Peyer's patch (tissue), 4 donors: ENCODE results near the gene GPR137. TPM values are rescaled to one million over a fixed set of nuclear protein-coding genes. Genes with fewer than 3 reads are reported as not detected.

ENCODE experiments used
- DNase-seq, 3 donors: peaks; one replicate each; pipeline ENCODE4 v3.0.0-alpha.2; 2017 to 2019
- H3K27ac ChIP-seq, 4 donors: fragments of 200-600 bp; sonication (generic); one replicate each; pipeline ENCODE4 v1.5.1; 2016 to 2019
- H3K27me3 ChIP-seq, 2 donors: fragments of 200-600 bp; sonication (generic); one replicate each; pipeline ENCODE4 v1.5.1; 2019
- H3K36me3 ChIP-seq, 3 donors: fragments of 200-600 bp; sonication (generic); one replicate each; pipeline ENCODE4 v1.5.1; 2016 to 2019
- H3K4me1 ChIP-seq, 4 donors: fragments of 200-600 bp; sonication (generic); one replicate each; pipeline ENCODE4 v1.5.1; 2016 to 2019
- H3K4me3 ChIP-seq, 4 donors: fragments of 200-600 bp; sonication (generic); 1 replicate in 3 of 4; 2 replicates in 1 of 4; pipeline ENCODE4 v1.5.1; 2016 to 2019; ENCODE audit warnings: mild to moderate bottlenecking in 1 of 4
- H3K9me3 ChIP-seq, 4 donors: fragments of 200-600 bp; sonication (generic); one replicate each; pipeline ENCODE4 v1.5.1; 2016 to 2019; ENCODE audit warnings: mild to moderate bottlenecking in 1 of 4
- CTCF ChIP-seq, 6 experiments: fragments of 450-650 bp in 4 of 6; fragments of 200-600 bp in 2 of 6; sonication (generic) in 1 of 6; IDR thresholded peaks; one replicate each; pipeline ENCODE4 v1.5.1; 2017 to 2019; ENCODE audit warnings: antibody characterized with exemption in 6 of 6, mild to moderate bottlenecking in 3 of 6, moderate library complexity in 1 of 6
- POLR2A ChIP-seq, 2 donors: fragments of 450-650 bp; IDR thresholded peaks; one replicate each; pipeline ENCODE4 v1.5.1; 2017; ENCODE audit warnings: antibody characterized with exemption in 2 of 2, mild to moderate bottlenecking in 2 of 2, moderate library complexity in 2 of 2
- total RNA-seq, 4 donors: library from RNA; depleted of rRNA; stranded (reverse); fragments of >200 nt; gene quantifications; one replicate each; pipeline ENCODE4 v1.1.0, GENCODE V29; 2016

Gene GPR137, protein sequence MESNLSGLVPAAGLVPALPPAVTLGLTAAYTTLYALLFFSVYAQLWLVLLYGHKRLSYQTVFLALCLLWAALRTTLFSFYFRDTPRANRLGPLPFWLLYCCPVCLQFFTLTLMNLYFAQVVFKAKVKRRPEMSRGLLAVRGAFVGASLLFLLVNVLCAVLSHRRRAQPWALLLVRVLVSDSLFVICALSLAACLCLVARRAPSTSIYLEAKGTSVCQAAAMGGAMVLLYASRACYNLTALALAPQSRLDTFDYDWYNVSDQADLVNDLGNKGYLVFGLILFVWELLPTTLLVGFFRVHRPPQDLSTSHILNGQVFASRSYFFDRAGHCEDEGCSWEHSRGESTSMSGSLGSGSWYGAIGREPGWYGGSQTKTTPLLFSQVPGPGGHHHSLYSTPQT
- 10 to 100 TPM in 3 of 4 donors, 1 to 10 TPM in 1; 5.8 to 49.7 (median 26.3) TPM for total RNA-seq

DNA sequence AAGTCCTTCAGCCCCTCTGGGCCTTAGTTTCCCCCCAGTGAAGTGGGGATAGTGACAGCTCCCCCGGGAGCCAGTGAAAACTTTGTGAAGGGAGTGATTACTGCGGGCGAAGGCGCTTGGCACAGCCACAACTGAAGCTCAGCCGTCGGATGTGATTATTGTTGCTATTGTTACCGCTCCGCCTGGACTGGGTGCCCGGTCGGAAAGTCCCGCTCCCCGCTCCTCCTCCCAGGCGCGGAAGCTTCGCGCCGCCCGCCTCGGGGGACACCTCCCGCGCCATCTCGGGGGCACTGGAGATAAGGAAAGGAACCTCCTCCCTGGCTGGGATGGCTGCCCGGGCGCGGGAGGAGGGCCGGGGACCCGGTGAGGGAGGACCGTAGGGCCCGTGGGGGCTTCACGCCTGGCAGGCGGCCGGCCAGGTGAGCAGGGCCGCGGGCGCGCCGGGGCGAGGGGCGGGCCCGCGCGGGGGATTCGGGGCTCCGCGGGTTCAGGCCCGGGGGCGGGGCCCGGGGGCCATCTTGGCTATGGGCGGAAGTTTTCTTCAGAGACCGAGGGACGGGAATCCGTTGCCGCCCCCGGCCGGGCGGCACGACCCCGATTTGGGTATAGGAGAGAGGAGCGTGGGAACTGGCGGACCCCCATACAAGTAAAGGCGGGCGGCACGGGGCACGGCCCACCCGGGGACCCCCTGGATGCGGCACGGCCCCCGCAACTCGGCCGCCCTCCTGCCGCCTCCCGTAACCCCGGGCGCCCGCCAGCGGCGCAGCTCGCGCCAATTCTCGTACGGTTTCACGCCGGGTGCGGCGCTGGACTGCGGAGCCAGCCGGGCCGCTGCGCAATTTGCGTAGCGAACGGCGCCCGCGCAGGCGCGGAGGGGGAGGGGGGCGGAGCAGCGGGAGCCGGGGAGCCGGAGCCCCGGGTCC is at the start of gene GPR137:
Gene GPR137, plus strand, starts transcription at position 887 of the 923 bp plus-strand sequence. CDS start 677 bp downstream, outside the sequence.
- Histone ChIP-seq H3K4me1 (peaks cover 3 to 25% (median 12%) of the 10 kb centered on the region in 4 donors), H3K9me3 (no peaks in the 10 kb centered on the region), H3K27me3 (no peaks in the 10 kb centered on the region), H3K4me3 (peak within 1 kb of the TSS; percentile 71 to 97 (median 80)), H3K27ac (peak within 1 kb of the TSS; percentile 91 to 97 (median 94)), H3K36me3 (peaks cover 0 to 7% (median 0%) of the 10 kb centered on the region in 3 donors)
- peak; percentile 85 to 94 (median 94) for DNase-seq
- peak in 1 of 6 experiments; percentile 31 for TF ChIP-seq CTCF (IDR thresholded peaks at IDR 0.05)
- TF ChIP-seq POLR2A (IDR thresholded peaks at IDR 0.05) = peak; percentile 50 to 54

DNA sequence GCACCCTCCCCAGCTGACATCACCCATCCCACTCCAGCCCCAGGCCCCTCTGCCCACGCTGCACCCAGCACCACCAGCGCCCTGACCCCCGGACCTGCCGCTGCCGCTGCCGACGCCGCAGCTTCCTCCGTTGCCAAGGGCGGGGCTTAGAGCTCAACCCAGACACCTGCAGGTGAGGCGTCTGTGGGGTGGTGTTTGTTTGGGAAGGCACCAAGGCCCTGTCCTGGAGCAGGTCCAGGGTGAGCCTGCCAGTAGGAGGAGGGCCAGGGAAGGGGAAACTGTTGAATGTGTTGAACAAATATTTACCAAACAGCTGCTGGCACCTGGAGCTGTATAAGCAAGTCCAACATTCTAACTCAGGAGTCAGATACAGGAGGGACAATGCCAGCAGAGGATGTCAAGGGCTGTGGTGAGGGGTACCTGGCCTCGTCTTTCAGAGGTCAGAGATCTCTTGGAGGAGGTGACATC is 48.1 kb upstream of the GPR137 start:
- peak in 2 of 3 donors; percentile 84 to 85 for DNase-seq
- no peaks in the 10 kb centered on the region for H3K27me3 ChIP-seq
- H3K4me3 ChIP-seq = peak overlapping the region in 1 of 4 donors; percentile 22
- no peaks in the 10 kb centered on the region for H3K9me3 ChIP-seq
- H3K4me1 ChIP-seq = peaks cover 0 to 55% (median 32%) of the 10 kb centered on the region in 4 donors
- peaks cover 0 to 19% (median 0%) of the 10 kb centered on the region in 3 donors for H3K36me3 ChIP-seq
- peak in 3 of 6 experiments; percentile 10 to 22 (median 20) for TF ChIP-seq CTCF (IDR thresholded peaks at IDR 0.05)
- peak in 1 of 2 donors; percentile 22 for TF ChIP-seq POLR2A (IDR thresholded peaks at IDR 0.05)
- H3K27ac ChIP-seq = peak overlapping the region; percentile 34 to 100 (median 83)

DNA sequence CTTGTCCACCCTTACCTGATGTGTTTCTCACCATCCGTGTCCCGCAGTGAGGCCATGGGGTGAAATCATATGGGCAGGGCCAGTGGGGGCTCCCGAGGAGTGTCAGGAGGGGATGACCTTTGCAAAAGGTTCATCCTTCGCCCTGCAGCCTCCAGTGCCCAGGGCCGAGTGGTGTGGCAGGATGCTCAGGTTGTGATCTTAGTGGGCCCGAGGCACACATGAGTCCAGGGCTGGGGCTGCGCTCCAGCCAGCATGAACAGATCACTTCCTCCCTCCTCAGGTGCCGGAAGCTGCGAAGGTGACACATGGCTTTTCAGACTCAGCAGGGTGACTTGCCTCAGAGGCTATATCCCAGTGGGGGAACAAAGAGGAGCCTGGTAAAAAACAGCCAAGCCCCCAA is 47.6 kb upstream of the GPR137 start:
- TF ChIP-seq CTCF (IDR thresholded peaks at IDR 0.05) = no peak
- TF ChIP-seq POLR2A (IDR thresholded peaks at IDR 0.05) = no peak
- Histone ChIP-seq H3K36me3 (peaks cover 0 to 19% (median 0%) of the 10 kb centered on the region in 3 donors), H3K27me3 (no peaks in the 10 kb centered on the region), H3K4me3 (no peak overlapping the region), H3K4me1 (peaks cover 0 to 55% (median 35%) of the 10 kb centered on the region in 4 donors), H3K9me3 (no peaks in the 10 kb centered on the region), H3K27ac (peak overlapping the region; percentile 34 to 100 (median 83))
- DNase-seq = peak in 1 of 3 donors; percentile 61

- Histone ChIP-seq H3K4me1 (peaks cover 0 to 58% (median 29%) of the 10 kb centered on the region in 4 donors), H3K36me3 (peaks cover 0 to 22% (median 0%) of the 10 kb centered on the region in 3 donors), H3K27me3 (no peaks in the 10 kb centered on the region), H3K9me3 (no peaks in the 10 kb centered on the region), H3K27ac (peak overlapping the region; percentile 41 to 100 (median 98)), H3K4me3 (no peak overlapping the region)
- no peak for DNase-seq
- TF ChIP-seq POLR2A (IDR thresholded peaks at IDR 0.05) (no peak), CTCF (IDR thresholded peaks at IDR 0.05) (no peak)
Measured at GRCh38 chr11:64238999-64239398, 46.6 kb upstream of the GPR137 start.
